K562 (cell line): ENCODE measurements around the gene CFAP410. TPM values are rescaled to one million over a fixed set of nuclear protein-coding genes. Genes with fewer than 3 reads are reported as not detected.

Experiments
- ATAC-seq: fragments of 200-7000 bp; cut with Tn5 transposase; 3 replicates; pipeline ENCODE4 v1.9.1; 2020; ENCODE audit warnings: moderate library complexity
- BruUV-seq: library from RNA; stranded (reverse); fragments of 400-500 nt; replicated peaks from 2 replicates; lab custom pipeline; 2021; lab: Mats Ljungman, UMichigan
- CTCF ChIA-PET: fragments of 300-600 bp; formaldehyde crosslinking; extraction: SDS; loops from one replicate; lab custom pipeline; 2021; ENCODE audit warnings: low intra/inter-chr PET ratio; lab: Yijun Ruan, JAX
- POLR2A ChIA-PET: fragments of 300-600, 350-650 bp; sonication (Branson Sonifier 250); formaldehyde crosslinking; extraction: SDS; loops from one replicate; lab custom pipeline; 2021; ENCODE audit warnings: antibody characterized with exemption, inconsistent platforms; lab: Yijun Ruan, JAX
- DNase-seq, 4 experiments: peaks; one replicate each; pipeline versions ENCODE4 v3.0.0 to v3.0.0-alpha.2; 2011 to 2018; ENCODE audit warnings: low spot score in 3 of 4, mixed read lengths in 3 of 4; ENCODE audit errors: extremely low read depth in 1 of 4
- FAIRE-seq: peaks from 2 replicates; lab custom pipeline; 2011; peaks lifted over from hg19 to GRCh38; lab: Jason Lieb, UNC
- H2AFZ ChIP-seq: 2 replicates; pipeline ENCODE4 v1.6.0; 2011; ENCODE audit warnings: low read depth, low read length, control low read depth, inconsistent platforms
- H3K27ac ChIP-seq: fragments of 200-600 bp; 3 replicates; pipeline ENCODE4 v1.8.0; 2011; ENCODE audit warnings: low read depth, mild to moderate bottlenecking, control low read depth, inconsistent platforms, low read length, moderate library complexity, mixed read lengths; ENCODE audit errors: extremely low read depth
- H3K27me3 ChIP-seq, 2 experiments: fragments of 300-600 bp in 1 of 2; 2 replicates in 1 of 2; 3 replicates in 1 of 2; pipeline versions ENCODE4 v1.6.0 to v1.8.0; 2011; ENCODE audit warnings: inconsistent platforms in 2 of 2, low read length in 2 of 2, mild to moderate bottlenecking in 1 of 2, mixed read lengths in 1 of 2, moderate library complexity in 1 of 2; ENCODE audit not compliant: control insufficient read depth in 2 of 2, insufficient read depth in 2 of 2
- H3K36me3 ChIP-seq: fragments of 300-600 bp; 3 replicates; pipeline ENCODE4 v1.8.0; 2011; ENCODE audit warnings: mild to moderate bottlenecking, low read length, inconsistent platforms; ENCODE audit not compliant: control insufficient read depth, insufficient read depth
- H3K4me1 ChIP-seq, 2 experiments: fragments of 200-600 bp in 1 of 2; replicated peaks in 1 of 2; 2 replicates in 1 of 2; 3 replicates in 1 of 2; pipeline versions ENCODE4 v1.5.1 to v1.8.0; 2011; ENCODE audit warnings: inconsistent platforms in 2 of 2, low read length in 2 of 2, mild to moderate bottlenecking in 1 of 2, mixed read lengths in 1 of 2, moderate library complexity in 1 of 2; ENCODE audit not compliant: control insufficient read depth in 2 of 2, insufficient read depth in 2 of 2
- H3K4me2 ChIP-seq: 2 replicates; pipeline ENCODE4 v1.6.1; 2011; ENCODE audit warnings: low read length, control low read depth, inconsistent platforms, mixed read lengths; ENCODE audit not compliant: insufficient read depth
- H3K4me3 ChIP-seq: fragments of 200-600 bp; sonication (generic), shearing (Covaris generic); 2 replicates; pipeline ENCODE4 v1.5.1; 2016; ENCODE audit warnings: control low read depth, inconsistent platforms
- H3K79me2 ChIP-seq: fragments of 200-600 bp; 3 replicates; pipeline ENCODE4 v1.8.0; 2011; ENCODE audit warnings: low read length, inconsistent platforms; ENCODE audit not compliant: control insufficient read depth, insufficient read depth
- H3K9ac ChIP-seq, 2 experiments: 2 replicates each; pipeline versions ENCODE4 v1.6.0 to v1.6.1; 2011; ENCODE audit warnings: low read depth in 2 of 2, low read length in 2 of 2, control low read depth in 1 of 2, inconsistent platforms in 1 of 2, mild to moderate bottlenecking in 1 of 2, mixed read lengths in 1 of 2; ENCODE audit not compliant: insufficient read depth in 1 of 2
- H3K9me1 ChIP-seq: one replicate; pipeline ENCODE4 v1.6.0; 2011; ENCODE audit warnings: inconsistent platforms, mild to moderate bottlenecking, low read length, moderate library complexity; ENCODE audit not compliant: control insufficient read depth, insufficient read depth
- H3K9me3 ChIP-seq: replicated peaks from 2 replicates; pipeline ENCODE4 v1.5.1; 2011; ENCODE audit warnings: low read depth, low read length, inconsistent platforms; ENCODE audit not compliant: control insufficient read depth, insufficient read depth
- H4K20me1 ChIP-seq: replicated peaks from 2 replicates; pipeline ENCODE4 v1.6.1; 2011; ENCODE audit warnings: low read length, inconsistent platforms, mixed read lengths; ENCODE audit not compliant: control insufficient read depth, insufficient read depth
- ARID2 ChIP-seq: fragments of 450-650 bp; IDR thresholded peaks from 2 replicates; pipeline ENCODE4 v1.6.1; 2017; ENCODE audit warnings: antibody characterized with exemption, mild to moderate bottlenecking
- CHD1 ChIP-seq: fragments of 200-600 bp; sonication (generic); IDR thresholded peaks from one replicate; pipeline ENCODE4 v1.6.1; 2012; ENCODE audit warnings: mild to moderate bottlenecking, moderate library complexity, low read length, inconsistent platforms
- CHD2 ChIP-seq: IDR thresholded peaks from 2 replicates; pipeline ENCODE4 v1.6.1; 2011; ENCODE audit warnings: low read depth, low read length
- FOXK2 ChIP-seq, 2 experiments: fragments of 450-650 bp; IDR thresholded peaks in 1 of 2; conservative IDR thresholded peaks in 1 of 2; 2 replicates each; pipeline ENCODE4 v1.6.1; 2016; ENCODE audit warnings: low read depth in 2 of 2, mild to moderate bottlenecking in 1 of 2
- HMG20B ChIP-seq: fragments of 250-450 bp; sonication (Bioruptor Pico); IDR thresholded peaks from 2 replicates; pipeline ENCODE4 v1.5.0; 2021; ENCODE audit warnings: mild to moderate bottlenecking
- JUND ChIP-seq, 2 experiments: IDR thresholded peaks; 2 replicates in 1 of 2; 3 replicates in 1 of 2; pipeline ENCODE4 v1.6.1; 2011; ENCODE audit warnings: borderline replicate concordance in 2 of 2, low read depth in 2 of 2, low read length in 2 of 2, improper control_type of control experiment in 1 of 2, missing biosample characterization in 1 of 2, missing genetic modification characterization in 1 of 2, missing genetic modification reagents in 1 of 2
- MCM3 ChIP-seq: fragments of 450-650 bp; IDR thresholded peaks from 2 replicates; pipeline ENCODE4 v1.6.1; 2016
- NR1H2 ChIP-seq: sonication (generic); formaldehyde crosslinking; IDR thresholded peaks from 2 replicates; pipeline ENCODE4 v1.4.0; 2020; ENCODE audit warnings: mild to moderate bottlenecking, missing genetic modification reagents
- NR2C1 ChIP-seq, 2 experiments: fragments of 450-650 bp; IDR thresholded peaks; 2 replicates each; pipeline ENCODE4 v1.6.1; 2017; ENCODE audit warnings: mild to moderate bottlenecking in 2 of 2, antibody characterized with exemption in 1 of 2, inconsistent platforms in 1 of 2, missing compliant biosample characterization in 1 of 2, missing genetic modification characterization in 1 of 2
- RBBP5 ChIP-seq: fragments of 200-600 bp; sonication (generic); IDR thresholded peaks from 2 replicates; pipeline ENCODE4 v1.6.1; 2012; ENCODE audit warnings: borderline replicate concordance, mild to moderate bottlenecking, low read length, control low read depth, inconsistent platforms; ENCODE audit not compliant: insufficient read depth, poor library complexity, severe bottlenecking
- TEAD4 ChIP-seq, 2 experiments: sonication (generic) in 1 of 2; formaldehyde crosslinking in 1 of 2; IDR thresholded peaks; 2 replicates each; pipeline versions ENCODE4 v1.6.1 to v1.8.0; 2012 to 2022; ENCODE audit warnings: borderline replicate concordance in 1 of 2, inconsistent platforms in 1 of 2, low read length in 1 of 2, mild to moderate bottlenecking in 1 of 2, missing genetic modification reagents in 1 of 2
- ZNF12 ChIP-seq: sonication (generic); formaldehyde crosslinking; IDR thresholded peaks from 2 replicates; pipeline ENCODE4 v1.4.0; 2020; ENCODE audit warnings: mild to moderate bottlenecking, missing genetic modification reagents
- WGBS: fragments of 100-300 bp; shearing (Covaris generic); methylation state at CpG from one replicate; pipeline ENCODE4 v1.1.6; 2016; ENCODE audit warnings: low coverage, mixed read lengths; ENCODE audit not compliant: insufficient coverage; ENCODE audit errors: missing lambda C conversion rate; 5-methylcytosine and 5-hydroxymethylcytosine counted together
- in situ Hi-C: fragments of 300-500 bp; cut with MboI; formaldehyde crosslinking; loops from 4 replicates; pipeline ENCODE4 v1.15.0; 2018; ENCODE audit warnings: inconsistent platforms, mixed read lengths
- intact Hi-C: fragments of 100-400 bp; cut with micrococcal nuclease; formaldehyde crosslinking; loops from 2 replicates; pipeline ENCODE4 v1.14.2; 2022
- polyA plus RNA-seq, 8 experiments: library from polyadenylated mRNA; depleted of rRNA in 4 of 8; stranded (reverse) in 5 of 8; unstranded in 3 of 8; fragments of >200 nt; fragmentation: Nextera tagmentation in 2 of 8; fragmentation: Illumina TruSeq in 1 of 8; extraction: Ambion mirVana in 2 of 8; extraction: Trizol in 1 of 8; gene quantifications; 2 replicates each; pipeline versions ENCODE4 v1.2.1 to v1.2.3, GENCODE V29; 2011 to 2014; ENCODE audit warnings: inconsistent platforms in 1 of 8, missing spikeins in 1 of 8
- total RNA-seq, 7 experiments: library from RNA; depleted of rRNA in 6 of 7; stranded (reverse); fragments of >200 nt in 6 of 7; fragmentation: Illumina TruSeq in 2 of 7; extraction: Trizol in 2 of 7; gene quantifications; 2 replicates each; pipeline versions ENCODE4 v1.2.1 to v1.2.3, GENCODE V29; 2011 to 2021; ENCODE audit warnings: low replicate concordance in 1 of 7
- TF ChIP-seq, protein P1 (sequence below), 3 experiments: fragments of 200-800 bp in 1 of 3; fragments of 250-450 bp in 1 of 3; fragments of 450-650 bp in 1 of 3; sonication (Bioruptor Pico) in 1 of 3; sonication (Bioruptor generic) in 1 of 3; formaldehyde crosslinking in 1 of 3; IDR thresholded peaks; 2 replicates each; pipeline versions ENCODE4 v1.6.1 to v1.8.0; 2016 to 2022; ENCODE audit warnings: mild to moderate bottlenecking in 2 of 3, missing genetic modification characterization in 2 of 3, missing compliant biosample characterization in 1 of 3, moderate library complexity in 1 of 3
- TF ChIP-seq, protein P2 (sequence below): fragments of 450-650 bp; IDR thresholded peaks from one replicate; pipeline ENCODE4 v1.6.1; 2018; ENCODE audit warnings: mild to moderate bottlenecking, moderate library complexity; ENCODE audit not compliant: partially characterized antibody
- TF ChIP-seq, protein P3 (sequence below): fragments of 250-450 bp; sonication (Bioruptor Pico); IDR thresholded peaks from 2 replicates; pipeline ENCODE4 v1.5.0; 2021

Gene CFAP410
- total and polyA plus RNA-seq, 9 of the 15 experiments (the other 6 are each of a cell fraction or from before 2014, with no cell fraction given): 0.07 to 17.3 (median 2.3) TPM

DNA sequence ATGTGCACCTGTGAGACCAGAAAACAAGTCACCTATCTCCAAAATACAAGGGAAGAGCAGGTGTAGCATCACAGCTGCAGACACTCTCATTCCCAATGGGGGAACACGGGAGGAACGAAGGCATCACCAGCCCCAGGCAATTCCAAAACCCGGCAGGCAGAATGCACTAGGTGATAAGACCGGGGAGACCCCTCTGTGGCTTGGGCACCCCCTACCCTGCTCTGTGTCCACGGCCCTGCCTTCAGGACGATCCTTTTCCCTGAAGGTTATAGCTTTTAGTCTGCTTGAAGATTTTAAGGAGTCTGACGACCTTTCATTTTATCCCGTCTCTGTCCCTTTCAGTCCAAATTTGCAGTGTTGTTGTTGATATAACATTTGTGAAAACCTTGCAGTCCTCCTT lies 33.4 kb upstream of the CFAP410 start:
- Histone ChIP-seq H3K4me3 (no peak overlapping the region), H3K4me1 (peaks cover 0 to 24% of the 10 kb centered on the region in 2 experiments; a peak in 4 of 5 replicates), H3K27ac (no peak overlapping the region), H4K20me1 (peaks cover 7% of the 10 kb centered on the region; the same call in 1 of the 2 replicates), H3K36me3 (no peaks in the 10 kb centered on the region), H3K4me2 (no peak overlapping the region), H3K9me1 (no peaks in the 10 kb centered on the region), H3K9me3 (no peaks in the 10 kb centered on the region), H3K79me2 (no peaks in the 10 kb centered on the region), H3K9ac (no peak overlapping the region), H3K27me3 (peaks cover 62 to 84% of the 10 kb centered on the region in 2 experiments), H2AFZ (no peak overlapping the region)
- WGBS: 1% methylated on average over 8 of the region's 8 CpGs
- FAIRE-seq (no peak), DNase-seq (no peak), ATAC-seq (no peak)
- in situ Hi-C loops: no loop called here
- intact Hi-C loops: no loop called here
- ChIA-PET POLR2A (no interaction called here), CTCF (no interaction called here)
- no peak for TF ChIP-seq MCM3
- no peak for TF ChIP-seq CHD2
- TF ChIP-seq HMG20B (CRISPR knock-in tag): no peak
- TF ChIP-seq, protein P1, sequence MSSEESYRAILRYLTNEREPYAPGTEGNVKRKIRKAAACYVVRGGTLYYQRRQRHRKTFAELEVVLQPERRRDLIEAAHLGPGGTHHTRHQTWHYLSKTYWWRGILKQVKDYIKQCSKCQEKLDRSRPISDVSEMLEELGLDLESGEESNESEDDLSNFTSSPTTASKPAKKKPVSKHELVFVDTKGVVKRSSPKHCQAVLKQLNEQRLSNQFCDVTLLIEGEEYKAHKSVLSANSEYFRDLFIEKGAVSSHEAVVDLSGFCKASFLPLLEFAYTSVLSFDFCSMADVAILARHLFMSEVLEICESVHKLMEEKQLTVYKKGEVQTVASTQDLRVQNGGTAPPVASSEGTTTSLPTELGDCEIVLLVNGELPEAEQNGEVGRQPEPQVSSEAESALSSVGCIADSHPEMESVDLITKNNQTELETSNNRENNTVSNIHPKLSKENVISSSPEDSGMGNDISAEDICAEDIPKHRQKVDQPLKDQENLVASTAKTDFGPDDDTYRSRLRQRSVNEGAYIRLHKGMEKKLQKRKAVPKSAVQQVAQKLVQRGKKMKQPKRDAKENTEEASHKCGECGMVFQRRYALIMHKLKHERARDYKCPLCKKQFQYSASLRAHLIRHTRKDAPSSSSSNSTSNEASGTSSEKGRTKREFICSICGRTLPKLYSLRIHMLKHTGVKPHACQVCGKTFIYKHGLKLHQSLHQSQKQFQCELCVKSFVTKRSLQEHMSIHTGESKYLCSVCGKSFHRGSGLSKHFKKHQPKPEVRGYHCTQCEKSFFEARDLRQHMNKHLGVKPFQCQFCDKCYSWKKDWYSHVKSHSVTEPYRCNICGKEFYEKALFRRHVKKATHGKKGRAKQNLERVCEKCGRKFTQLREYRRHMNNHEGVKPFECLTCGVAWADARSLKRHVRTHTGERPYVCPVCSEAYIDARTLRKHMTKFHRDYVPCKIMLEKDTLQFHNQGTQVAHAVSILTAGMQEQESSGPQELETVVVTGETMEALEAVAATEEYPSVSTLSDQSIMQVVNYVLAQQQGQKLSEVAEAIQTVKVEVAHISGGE (CRISPR knock-in tag; IDR thresholded peaks at IDR 0.05): no peak
- no peak for TF ChIP-seq CHD1
- TF ChIP-seq JUND (IDR thresholded peaks at IDR 0.05; ENCODE audit: borderline replicate concordance, low read depth, low read length): no peak
- no peak for TF ChIP-seq JUND (tag; IDR thresholded peaks at IDR 0.05; ENCODE audit: borderline replicate concordance, low read depth, low read length)
- TF ChIP-seq, protein P2, sequence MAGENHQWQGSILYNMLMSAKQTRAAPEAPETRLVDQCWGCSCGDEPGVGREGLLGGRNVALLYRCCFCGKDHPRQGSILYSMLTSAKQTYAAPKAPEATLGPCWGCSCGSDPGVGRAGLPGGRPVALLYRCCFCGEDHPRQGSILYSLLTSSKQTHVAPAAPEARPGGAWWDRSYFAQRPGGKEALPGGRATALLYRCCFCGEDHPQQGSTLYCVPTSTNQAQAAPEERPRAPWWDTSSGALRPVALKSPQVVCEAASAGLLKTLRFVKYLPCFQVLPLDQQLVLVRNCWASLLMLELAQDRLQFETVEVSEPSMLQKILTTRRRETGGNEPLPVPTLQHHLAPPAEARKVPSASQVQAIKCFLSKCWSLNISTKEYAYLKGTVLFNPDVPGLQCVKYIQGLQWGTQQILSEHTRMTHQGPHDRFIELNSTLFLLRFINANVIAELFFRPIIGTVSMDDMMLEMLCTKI: no peak
- TF ChIP-seq ZNF12 (CRISPR knock-in tag): no peak
- no peak for TF ChIP-seq FOXK2 (conservative IDR thresholded peaks at IDR 0.05 in 1 of 2, IDR thresholded peaks at IDR 0.05 in 1 of 2; ENCODE audit: low read depth in 2 of 2)
- no peak for TF ChIP-seq TEAD4 (IDR thresholded peaks at IDR 0.05; ENCODE audit: low read length)
- no peak for TF ChIP-seq TEAD4 (CRISPR knock-in tag; IDR thresholded peaks at IDR 0.05; ENCODE audit: borderline replicate concordance)
- TF ChIP-seq, protein P3, sequence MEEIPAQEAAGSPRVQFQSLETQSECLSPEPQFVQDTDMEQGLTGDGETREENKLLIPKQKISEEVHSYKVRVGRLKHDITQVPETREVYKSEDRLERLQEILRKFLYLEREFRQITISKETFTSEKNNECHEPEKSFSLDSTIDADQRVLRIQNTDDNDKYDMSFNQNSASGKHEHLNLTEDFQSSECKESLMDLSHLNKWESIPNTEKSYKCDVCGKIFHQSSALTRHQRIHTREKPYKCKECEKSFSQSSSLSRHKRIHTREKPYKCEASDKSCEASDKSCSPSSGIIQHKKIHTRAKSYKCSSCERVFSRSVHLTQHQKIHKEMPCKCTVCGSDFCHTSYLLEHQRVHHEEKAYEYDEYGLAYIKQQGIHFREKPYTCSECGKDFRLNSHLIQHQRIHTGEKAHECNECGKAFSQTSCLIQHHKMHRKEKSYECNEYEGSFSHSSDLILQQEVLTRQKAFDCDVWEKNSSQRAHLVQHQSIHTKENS (CRISPR knock-in tag): no peak
- TF ChIP-seq ARID2: no peak
- TF ChIP-seq NR2C1 (IDR thresholded peaks at IDR 0.05): no peak
- TF ChIP-seq NR2C1 (tag; IDR thresholded peaks at IDR 0.05): no peak
- no peak for TF ChIP-seq NR1H2 (CRISPR knock-in tag)
- TF ChIP-seq RBBP5: no peak
- BruUV-seq: no TSS peak
